Endothelial cell of umbilical vein (primary cell): ENCODE data around the gene MME. TPM values are rescaled to one million over a fixed set of nuclear protein-coding genes. Genes with fewer than 3 reads are reported as not detected.

Source experiments
- BruUV-seq: library from RNA; stranded (reverse); fragments of 400-500 nt; replicated peaks from 2 replicates; lab custom pipeline; 2021; lab: Mats Ljungman, UMichigan
- CTCF ChIA-PET: fragments of 300-600, 350-600 bp; sonication (Branson Sonifier 250); formaldehyde crosslinking; loops from one replicate; lab custom pipeline; 2021; ENCODE audit warnings: antibody characterized with exemption, inconsistent platforms; lab: Charles Lee
- POLR2A ChIA-PET: fragments of 300-600, 350-600 bp; sonication (Branson Sonifier 250); formaldehyde crosslinking; loops from one replicate; lab custom pipeline; 2021; ENCODE audit warnings: antibody characterized with exemption, inconsistent platforms; lab: Charles Lee
- DNase-seq: peaks from one replicate; pipeline ENCODE4 v3.0.0-alpha.2; 2011; ENCODE audit warnings: low read depth, low spot score
- FAIRE-seq: peaks from 2 replicates; lab custom pipeline; 2011; peaks lifted over from hg19 to GRCh38; lab: Jason Lieb, UNC
- H2AFZ ChIP-seq: 2 replicates; pipeline ENCODE4 v1.6.0; 2012; ENCODE audit warnings: low read depth, low read length, control low read depth, inconsistent platforms
- H3K27ac ChIP-seq: 2 replicates; pipeline ENCODE4 v1.5.1; 2011; ENCODE audit warnings: low read depth, mild to moderate bottlenecking, control low read depth, low read length, moderate library complexity; ENCODE audit not compliant: insufficient read depth
- H3K27me3 ChIP-seq, 2 experiments: 2 replicates each; pipeline versions ENCODE4 v1.6.0 to v1.6.1; 2011; ENCODE audit warnings: low read length in 2 of 2, mixed read lengths in 1 of 2; ENCODE audit not compliant: control insufficient read depth in 2 of 2, insufficient read depth in 2 of 2
- H3K36me3 ChIP-seq, 2 experiments: 2 replicates in 1 of 2; 3 replicates in 1 of 2; pipeline ENCODE4 v1.5.1; 2011; ENCODE audit warnings: low read length in 2 of 2, mild to moderate bottlenecking in 1 of 2, moderate library complexity in 1 of 2; ENCODE audit not compliant: control insufficient read depth in 2 of 2, insufficient read depth in 2 of 2; ENCODE audit errors: extremely low read depth in 1 of 2
- H3K4me1 ChIP-seq: 3 replicates; pipeline ENCODE4 v1.5.1; 2011; ENCODE audit warnings: mild to moderate bottlenecking, low read length; ENCODE audit not compliant: control insufficient read depth, insufficient read depth; ENCODE audit errors: extremely low read depth
- H3K4me2 ChIP-seq: 2 replicates; pipeline ENCODE4 v1.6.1; 2011; ENCODE audit warnings: low read length, control low read depth, mixed read lengths; ENCODE audit not compliant: insufficient read depth
- H3K4me3 ChIP-seq, 3 experiments: fragments of 200-600 bp in 1 of 3; sonication (generic), shearing (Covaris generic) in 1 of 3; replicated peaks in 1 of 3; 2 replicates each; pipeline ENCODE4 v1.5.1; 2011 to 2016; ENCODE audit warnings: control low read depth in 3 of 3, low read length in 3 of 3, mild to moderate bottlenecking in 2 of 3, inconsistent platforms in 1 of 3, low read depth in 1 of 3, moderate library complexity in 1 of 3; ENCODE audit not compliant: insufficient read depth in 1 of 3
- H3K79me2 ChIP-seq: 2 replicates; pipeline ENCODE4 v1.6.0; 2012; ENCODE audit warnings: low read length, inconsistent platforms; ENCODE audit not compliant: control insufficient read depth, insufficient read depth
- H3K9ac ChIP-seq: replicated peaks from 2 replicates; pipeline ENCODE3; 2011; ENCODE audit warnings: low read length, control low read depth; ENCODE audit not compliant: insufficient read depth; ENCODE audit errors: extremely low read depth
- H3K9me1 ChIP-seq: replicated peaks from 3 replicates; pipeline ENCODE4 v1.6.0; 2011; ENCODE audit warnings: mild to moderate bottlenecking, low read length; ENCODE audit not compliant: control insufficient read depth, insufficient read depth; ENCODE audit errors: extremely low read depth
- H3K9me3 ChIP-seq: replicated peaks from 2 replicates; pipeline ENCODE4 v1.5.1; 2012; ENCODE audit warnings: low read length, inconsistent platforms; ENCODE audit not compliant: control insufficient read depth, insufficient read depth
- H4K20me1 ChIP-seq: replicated peaks from 2 replicates; pipeline ENCODE3; 2011; ENCODE audit warnings: mild to moderate bottlenecking, low read length; ENCODE audit not compliant: control insufficient read depth, insufficient read depth; ENCODE audit errors: extremely low read depth
- CTCF ChIP-seq, 2 donors: IDR thresholded peaks; 1 replicate in 1 of 2; 2 replicates in 1 of 2; pipeline ENCODE4 v1.5.1; 2011; ENCODE audit warnings: low read length in 2 of 2, mild to moderate bottlenecking in 2 of 2, moderate library complexity in 2 of 2, control low read depth in 1 of 2, inconsistent platforms in 1 of 2, low read depth in 1 of 2; ENCODE audit not compliant: insufficient read depth in 1 of 2; ENCODE audit errors: extremely low read depth in 1 of 2
- EZH2 ChIP-seq: IDR thresholded peaks from 2 replicates; pipeline ENCODE4 v1.6.1; 2012; ENCODE audit warnings: borderline replicate concordance, low read depth, mild to moderate bottlenecking, moderate library complexity, low read length, inconsistent platforms; ENCODE audit not compliant: severe bottlenecking
- FOS ChIP-seq: IDR thresholded peaks from 2 replicates; pipeline ENCODE4 v1.6.1; 2011; ENCODE audit warnings: mild to moderate bottlenecking, low read length, moderate library complexity, borderline replicate concordance; ENCODE audit not compliant: insufficient read depth
- GATA2 ChIP-seq: IDR thresholded peaks from 2 replicates; pipeline ENCODE4 v1.7.0; 2011; ENCODE audit warnings: low read depth, mild to moderate bottlenecking, moderate library complexity, mixed read lengths, low read length; ENCODE audit not compliant: insufficient read length, insufficient read depth
- JUN ChIP-seq: IDR thresholded peaks from 2 replicates; pipeline ENCODE4 v1.6.1; 2011; ENCODE audit warnings: borderline replicate concordance, low read depth; ENCODE audit not compliant: insufficient read length, insufficient read depth
- MAX ChIP-seq: IDR thresholded peaks from 2 replicates; pipeline ENCODE4 v1.6.1; 2011; ENCODE audit not compliant: insufficient read depth, insufficient read length
- MYC ChIP-seq: IDR thresholded peaks from one replicate; pipeline ENCODE4 v1.6.1; 2011; ENCODE audit warnings: mild to moderate bottlenecking, low read depth, low read length
- POLR2A ChIP-seq: IDR thresholded peaks from 2 replicates; pipeline ENCODE4 v1.6.1; 2012; ENCODE audit warnings: low read depth, mild to moderate bottlenecking, control low read depth, low read length
- POLR2AphosphoS5 ChIP-seq: IDR thresholded peaks from 2 replicates; pipeline ENCODE4 v1.6.1; 2012; ENCODE audit warnings: low read depth, mild to moderate bottlenecking, control low read depth, low read length, moderate library complexity; ENCODE audit not compliant: insufficient read depth
- dilution Hi-C: fragments of 300-500 bp; cut with MboI; formaldehyde crosslinking; loops from one replicate; pipeline ENCODE4 v1.15.0; 2019; ENCODE audit warnings: low sequenced_read_pairs; ENCODE audit not compliant: extremely low pct_ligation_motif_present
- intact Hi-C: fragments of 100-400 bp; cut with micrococcal nuclease; formaldehyde crosslinking; loops from one replicate; pipeline ENCODE4 v1.10.0; 2022
- polyA plus RNA-seq, 4 experiments: library from polyadenylated mRNA; depleted of rRNA in 3 of 4; stranded (reverse) in 3 of 4; unstranded in 1 of 4; fragments of >200 nt; gene quantifications; 2 replicates each; pipeline versions ENCODE4 v1.2.1 to v1.2.3, GENCODE V29; 2011 to 2012; ENCODE audit warnings: missing spikeins in 1 of 4
- total RNA-seq: library from RNA; stranded (reverse); gene quantifications from 2 replicates; pipeline ENCODE4 v1.2.3, GENCODE V29; 2021

Gene MME
- total and polyA plus RNA-seq, 2 donors (not counting 3 experiments of a cell fraction or from before 2014, with no cell fraction given): 6.0 to 10.5 TPM

GRCh38 chr3:155185631-155186071 is 105.5 kb downstream of the MME start:
- Histone ChIP-seq H3K36me3 (no peaks in the 10 kb centered on the region), H3K9me1 (no peaks in the 10 kb centered on the region), H3K79me2 (no peaks in the 10 kb centered on the region), H3K4me2 (no peak overlapping the region), H3K4me1 (no peaks in the 10 kb centered on the region), H3K9me3 (no peaks in the 10 kb centered on the region), H3K4me3 (no peak overlapping the region), H3K9ac (no peak overlapping the region), H4K20me1 (no peaks in the 10 kb centered on the region), H3K27ac (no peak overlapping the region), H3K27me3 (no peaks in the 10 kb centered on the region), H2AFZ (no peak overlapping the region)
- DNase-seq (no peak), FAIRE-seq (no peak)
- TF ChIP-seq JUN: no peak
- no peak for TF ChIP-seq POLR2AphosphoS5
- TF ChIP-seq EZH2: no peak
- ChIA-PET CTCF (interaction anchor here (1.2 kb wide), 1 partner anchor 47 kb away, joined by 3 read pairs; no protein-coding TSS in a partner anchor), POLR2A (no interaction called here)
- intact Hi-C loops: no loop called here
- dilution Hi-C loops: no loop called here
- BruUV-seq: no TSS peak

- no peaks in the 10 kb centered on the region for H3K36me3 ChIP-seq
- dilution Hi-C loops (no loop called here), intact Hi-C loops (no loop called here)
- ChIA-PET POLR2A (no interaction called here), CTCF (interaction anchor here (1.8 kb wide), 1 partner anchor 11 kb away, joined by 5 read pairs; no protein-coding TSS in a partner anchor)
- DNase-seq (no peak), FAIRE-seq (no peak)
- H3K9ac ChIP-seq: no peak overlapping the region
- no peak overlapping the region for H2AFZ ChIP-seq
- BruUV-seq: no TSS peak
- no peaks in the 10 kb centered on the region for H3K4me1 ChIP-seq
- no peak overlapping the region for H3K27ac ChIP-seq
- H3K27me3 ChIP-seq: no peaks in the 10 kb centered on the region
- no peak overlapping the region for H3K4me2 ChIP-seq
- H4K20me1 ChIP-seq: no peaks in the 10 kb centered on the region
- H3K9me3 ChIP-seq: no peaks in the 10 kb centered on the region
- H3K4me3 ChIP-seq: no peak overlapping the region
- H3K9me1 ChIP-seq: no peaks in the 10 kb centered on the region
- no peak for TF ChIP-seq JUN
- TF ChIP-seq CTCF (IDR thresholded peaks at IDR 0.05; ENCODE audit: extremely low read depth in 1 of 2, insufficient read depth in 1 of 2, low read depth in 1 of 2, low read length in 2 of 2): no peak
- no peak for TF ChIP-seq POLR2A
- no peak for TF ChIP-seq GATA2
- TF ChIP-seq EZH2: no peak
- no peak for TF ChIP-seq POLR2AphosphoS5
- TF ChIP-seq FOS: no peak
- TF ChIP-seq MAX: no peak
- TF ChIP-seq MYC: no peak
- H3K79me2 ChIP-seq: no peaks in the 10 kb centered on the region
Observed at GRCh38 chr3:155188031-155188430, 107.9 kb downstream of the MME start.
